ENCODE measurements around the gene PKHD1. TPM values are rescaled to one million over a fixed set of nuclear protein-coding genes. Genes with fewer than 3 reads are reported as not detected.

Gene PKHD1
- total RNA-seq, 4 donors from 2014 or later: 0.16 to 0.60 (median 0.32) TPM

- in situ Hi-C loops (cut with MboI; ENCODE audit: low pct_ligation_motif_present in 1 of 4, low pct_unique_long_range_greater_than_20kb in 1 of 4, low sequenced_read_pairs in 3 of 4): loop anchor here in 2 of 4 donors (10.0 to 25.0 kb wide), 4 partner anchors 155 to 1205 kb away; partner anchors contain the start of gene TFAP2B (in 2 of the 2)
- 60 to 62% methylated on average over 10 to 14 of the region's 14 CpGs for WGBS, 2 donors (ENCODE audit: low coverage in 1 of 2)
- H3K27ac ChIP-seq: no peak overlapping the region
- intact Hi-C loops (cut with DNase I; ENCODE audit: low total_unique reads): loop anchor here (10.0 kb wide), 1 partner anchor 162 kb away; no protein-coding TSS in a partner anchor
- no peaks in the 10 kb centered on the region for H3K9me3 ChIP-seq
- DNase-seq: no peak
- H3K36me3 ChIP-seq: no peaks in the 10 kb centered on the region
- H3K27me3 ChIP-seq: no peaks in the 10 kb centered on the region
- TF ChIP-seq CTCF (IDR thresholded peaks at IDR 0.05) (no peak), POLR2AphosphoS5 (IDR thresholded peaks at IDR 0.05) (no peak), EP300 (IDR thresholded peaks at IDR 0.05; ENCODE audit: low read depth) (no peak), POLR2A (IDR thresholded peaks at IDR 0.05) (no peak)
- no peak overlapping the region for H3K4me3 ChIP-seq
- peaks cover 0 to 17% (median 4%) of the 10 kb centered on the region in 4 donors for H3K4me1 ChIP-seq
Measured at GRCh38 chr6:52016915-52017748, 70.3 kb downstream of the PKHD1 start.

GRCh38 chr6:52015953-52016352 lies 71.5 kb downstream of the PKHD1 start:
- in situ Hi-C loops (cut with MboI; ENCODE audit: low pct_ligation_motif_present in 1 of 4, low pct_unique_long_range_greater_than_20kb in 1 of 4, low sequenced_read_pairs in 3 of 4): loop anchor here in 2 of 4 donors (10.0 to 25.0 kb wide), 4 partner anchors 154 to 1204 kb away; partner anchors contain the start of gene TFAP2B (in 2 of the 2)
- Histone ChIP-seq H3K4me3 (no peak overlapping the region), H3K9me3 (no peaks in the 10 kb centered on the region), H3K27me3 (no peaks in the 10 kb centered on the region), H3K4me1 (peaks cover 0 to 17% (median 4%) of the 10 kb centered on the region in 4 donors), H3K27ac (no peak overlapping the region), H3K36me3 (no peaks in the 10 kb centered on the region)
- 67% methylated on average over 1 of the region's 1 CpG for WGBS, 2 donors (ENCODE audit: low coverage in 1 of 2)
- TF ChIP-seq POLR2AphosphoS5 (IDR thresholded peaks at IDR 0.05): no peak
- no peak for DNase-seq
- intact Hi-C loops (cut with DNase I; ENCODE audit: low total_unique reads): loop anchor here (10.0 kb wide), 1 partner anchor 161 kb away; no protein-coding TSS in a partner anchor

- DNase-seq: no peak
- Histone ChIP-seq H3K9me3 (no peaks in the 10 kb centered on the region), H3K4me3 (no peak overlapping the region), H3K36me3 (no peaks in the 10 kb centered on the region), H3K27me3 (no peaks in the 10 kb centered on the region), H3K27ac (no peak overlapping the region), H3K4me1 (peaks cover 0 to 8% (median 0%) of the 10 kb centered on the region in 4 donors)
- WGBS, 2 donors (ENCODE audit: low coverage in 1 of 2): 32 to 44% methylated on average over 1 of the region's 1 CpG
- TF ChIP-seq POLR2A (IDR thresholded peaks at IDR 0.05) (no peak), EP300 (IDR thresholded peaks at IDR 0.05; ENCODE audit: low read depth) (no peak), CTCF (IDR thresholded peaks at IDR 0.05) (no peak), POLR2AphosphoS5 (IDR thresholded peaks at IDR 0.05) (no peak)
- in situ Hi-C loops (cut with MboI; ENCODE audit: low pct_ligation_motif_present in 1 of 4, low pct_unique_long_range_greater_than_20kb in 1 of 4, low sequenced_read_pairs in 3 of 4): loop anchor here in 2 of 4 donors (10.0 to 25.0 kb wide), 4 partner anchors 152 to 1202 kb away; partner anchors contain the start of gene TFAP2B (in 2 of the 2)
- intact Hi-C loops (cut with DNase I; ENCODE audit: low total_unique reads): loop anchor here (10.0 kb wide), 1 partner anchor 160 kb away; no protein-coding TSS in a partner anchor
Measured at GRCh38 chr6:52014391-52014790, 73.0 kb downstream of the PKHD1 start.

- 50 to 52% methylated on average over 1 of the region's 1 CpG for WGBS, 2 donors (ENCODE audit: low coverage in 1 of 2)
- Histone ChIP-seq H3K4me3 (no peak overlapping the region), H3K27ac (no peak overlapping the region), H3K36me3 (no peaks in the 10 kb centered on the region), H3K27me3 (no peaks in the 10 kb centered on the region), H3K4me1 (peaks cover 0 to 4% (median 0%) of the 10 kb centered on the region in 4 donors), H3K9me3 (no peaks in the 10 kb centered on the region)
- intact Hi-C loops (cut with DNase I; ENCODE audit: low total_unique reads) (loop anchor here (10.0 kb wide), 1 partner anchor 158 kb away; no protein-coding TSS in a partner anchor), in situ Hi-C loops (cut with MboI; ENCODE audit: low pct_ligation_motif_present in 1 of 4, low pct_unique_long_range_greater_than_20kb in 1 of 4, low sequenced_read_pairs in 3 of 4) (loop anchor here in 2 of 4 donors (10.0 to 25.0 kb wide), 4 partner anchors 151 to 1201 kb away; partner anchors contain the start of gene TFAP2B (in 2 of the 2))
- DNase-seq: no peak
- no peak for TF ChIP-seq POLR2AphosphoS5 (IDR thresholded peaks at IDR 0.05)
- TF ChIP-seq CTCF (IDR thresholded peaks at IDR 0.05): no peak
- TF ChIP-seq EP300 (IDR thresholded peaks at IDR 0.05; ENCODE audit: low read depth): no peak
- no peak for TF ChIP-seq POLR2A (IDR thresholded peaks at IDR 0.05)
Measured at GRCh38 chr6:52013035-52013434, 74.4 kb downstream of the PKHD1 start.
